B cell (primary cell): ENCODE data around the gene LRSAM1. TPM values are rescaled to one million over a fixed set of nuclear protein-coding genes. Genes with fewer than 3 reads are reported as not detected.

ENCODE experiments used
- ATAC-seq: fragments of 200-7000 bp; cut with Tn5 transposase; one replicate; pipeline ENCODE4 v1.10.0; 2021; ENCODE audit warnings: low read depth, mild to moderate bottlenecking, moderate number of reproducible peaks, moderate library complexity
- CTCF ChIA-PET: fragments of 350-600 bp; sonication (Branson Sonifier 250); formaldehyde crosslinking; loops from one replicate; lab custom pipeline; 2021; ENCODE audit warnings: antibody characterized with exemption, inconsistent platforms; lab: Charles Lee
- POLR2A ChIA-PET: fragments of 350-600 bp; sonication (Branson Sonifier 250); formaldehyde crosslinking; loops from one replicate; lab custom pipeline; 2021; ENCODE audit warnings: antibody characterized with exemption; lab: Charles Lee
- DNase-seq: peaks from one replicate; pipeline ENCODE4 v3.0.0; 2013
- H2AFZ ChIP-seq: 2 replicates; pipeline ENCODE4 v1.6.1; 2012; ENCODE audit warnings: mild to moderate bottlenecking, low read depth, low read length; ENCODE audit not compliant: insufficient read depth, poor library complexity, severe bottlenecking
- H3K27ac ChIP-seq, 2 donors: 1 replicate in 1 of 2; 2 replicates in 1 of 2; pipeline ENCODE4 v1.5.1; 2012 to 2013; ENCODE audit warnings: low read length in 2 of 2, mild to moderate bottlenecking in 2 of 2, moderate library complexity in 1 of 2
- H3K27me3 ChIP-seq, 4 experiments: fragments of 200-600 bp in 1 of 4; sonication (generic) in 1 of 4; replicated peaks in 1 of 4; 1 replicate in 2 of 4; 2 replicates in 2 of 4; pipeline versions ENCODE4 v1.6.1 to v1.7.0; 2013 to 2016; ENCODE audit warnings: low read length in 3 of 4, mild to moderate bottlenecking in 2 of 4, mixed read lengths in 1 of 4, moderate library complexity in 1 of 4; ENCODE audit not compliant: insufficient read depth in 4 of 4, control insufficient read depth in 3 of 4; ENCODE audit errors: control extremely low read depth in 1 of 4
- H3K36me3 ChIP-seq, 2 experiments: replicated peaks in 1 of 2; 1 replicate in 1 of 2; 2 replicates in 1 of 2; pipeline versions ENCODE4 v1.6.1 to v1.7.1; 2013; ENCODE audit warnings: low read length in 1 of 2; ENCODE audit not compliant: insufficient read depth in 2 of 2, control insufficient read depth in 1 of 2; ENCODE audit errors: control extremely low read depth in 1 of 2, extremely low read depth in 1 of 2
- H3K4me1 ChIP-seq, 2 donors: fragments of 200-600 bp in 1 of 2; sonication (generic) in 1 of 2; 1 replicate in 1 of 2; 2 replicates in 1 of 2; pipeline versions ENCODE4 v1.5.1 to v1.6.1; 2013 to 2017; ENCODE audit warnings: low read length in 2 of 2; ENCODE audit not compliant: control insufficient read depth in 2 of 2, insufficient read depth in 2 of 2
- H3K4me2 ChIP-seq: replicated peaks from 2 replicates; pipeline ENCODE3; 2012; ENCODE audit warnings: mild to moderate bottlenecking, low read depth, low read length; ENCODE audit not compliant: poor library complexity, severe bottlenecking
- H3K4me3 ChIP-seq, 5 experiments: fragments of 200-600 bp in 1 of 5; sonication (generic) in 1 of 5; 1 replicate in 3 of 5; 2 replicates in 2 of 5; pipeline versions ENCODE4 v1.5.1 to v1.7.0; 2011 to 2016; ENCODE audit warnings: low read length in 4 of 5, mild to moderate bottlenecking in 4 of 5, low read depth in 2 of 5, control low read depth in 1 of 5, moderate library complexity in 1 of 5; ENCODE audit not compliant: insufficient read depth in 1 of 5; ENCODE audit errors: control extremely low read depth in 1 of 5, extremely low read depth in 1 of 5
- H3K79me2 ChIP-seq: fragments of 200-600 bp; sonication (generic); one replicate; pipeline ENCODE4 v1.6.0; 2016; ENCODE audit warnings: low read length; ENCODE audit not compliant: control insufficient read depth, insufficient read depth
- H3K9ac ChIP-seq: fragments of 200-600 bp; sonication (generic); 2 replicates; pipeline ENCODE4 v1.6.1; 2017; ENCODE audit warnings: mild to moderate bottlenecking, low read length, moderate library complexity
- H3K9me3 ChIP-seq, 3 donors: one replicate each; pipeline versions ENCODE4 v1.6.1 to v1.7.1; 2013; ENCODE audit warnings: low read length in 2 of 3; ENCODE audit not compliant: control insufficient read depth in 2 of 3, insufficient read depth in 1 of 3; ENCODE audit errors: control extremely low read depth in 1 of 3
- H4K20me1 ChIP-seq: 2 replicates; pipeline ENCODE4 v1.6.0; 2012; ENCODE audit warnings: mild to moderate bottlenecking, low read length; ENCODE audit not compliant: insufficient read depth, control insufficient read depth, poor library complexity, severe bottlenecking
- H3K27ac Mint-ChIP-seq: one replicate; pipeline ENCODE4 v1.8.0; 2021; ENCODE audit warnings: mixed read lengths
- H3K27me3 Mint-ChIP-seq: one replicate; pipeline ENCODE4 v1.8.0; 2021; ENCODE audit warnings: mixed read lengths
- H3K4me1 Mint-ChIP-seq: one replicate; pipeline ENCODE4 v1.8.0; 2021; ENCODE audit warnings: mixed read lengths
- H3K4me3 Mint-ChIP-seq: one replicate; pipeline ENCODE4 v1.8.0; 2021; ENCODE audit warnings: mixed read lengths
- H3K9me3 Mint-ChIP-seq: one replicate; pipeline ENCODE4 v1.8.0; 2022; ENCODE audit warnings: mixed read lengths; ENCODE audit not compliant: insufficient read depth
- CTCF ChIP-seq: fragments of 200-600 bp; IDR thresholded peaks from one replicate; pipeline ENCODE4 v1.8.0; 2022; ENCODE audit warnings: antibody characterized with exemption, mild to moderate bottlenecking
- EZH2 ChIP-seq: IDR thresholded peaks from 2 replicates; pipeline ENCODE4 v1.6.1; 2012; ENCODE audit warnings: borderline replicate concordance, low read depth, mild to moderate bottlenecking, moderate library complexity, low read length; ENCODE audit not compliant: insufficient read depth, poor library complexity, severe bottlenecking
- WGBS: methylation state at CpG from one replicate; pipeline ENCODE4 v1.1.5; 2013; ENCODE audit warnings: missing lambda C conversion rate; ENCODE audit not compliant: insufficient coverage; 5-methylcytosine and 5-hydroxymethylcytosine counted together
- intact Hi-C: fragments of 100-400 bp; cut with micrococcal nuclease; formaldehyde crosslinking; loops from one replicate; pipeline ENCODE4 v1.10.0; 2022
- polyA plus RNA-seq: library from polyadenylated mRNA; depleted of rRNA; stranded (reverse); fragments of >200 nt; gene quantifications from 2 replicates; pipeline ENCODE4 v1.2.3, GENCODE V29; 2012
- total RNA-seq, 2 donors: library from RNA; stranded (reverse); fragments of 120-200 nt in 1 of 2; gene quantifications; 1 replicate in 1 of 2; 2 replicates in 1 of 2; pipeline versions ENCODE4 v1.2.3 to v1.2.4, GENCODE V29; 2013 to 2022

LRSAM1 gene
- total and polyA plus RNA-seq, 2 donors (not counting 1 experiment from before 2014, with no cell fraction given), result 30.6 to 39.8 TPM

- Histone ChIP-seq H2AFZ (no peak overlapping the region), H3K4me3 (no peak overlapping the region), H3K79me2 (no peaks in the 10 kb centered on the region), H3K27me3 (no peaks in the 10 kb centered on the region), H3K4me2 (no peak overlapping the region), H3K36me3 (no peaks in the 10 kb centered on the region), H3K4me1 (no peaks in the 10 kb centered on the region), H4K20me1 (no peaks in the 10 kb centered on the region), H3K27ac (no peak overlapping the region), H3K9ac (no peak overlapping the region), H3K9me3 (peaks cover 0 to 57% (median 30%) of the 10 kb centered on the region in 3 donors)
- H3K4me1 Mint-ChIP-seq, result peaks cover 3% of the 10 kb centered on the region
- H3K27me3 Mint-ChIP-seq, result no peaks in the 10 kb centered on the region
- intact Hi-C loops, result no loop called here
- WGBS, result 80% methylated on average over 5 of the region's 5 CpGs
- no peak overlapping the region for H3K4me3 Mint-ChIP-seq
- H3K27ac Mint-ChIP-seq, result no peak overlapping the region
- POLR2A ChIA-PET, result no interaction called here
- no peak for DNase-seq
- H3K9me3 Mint-ChIP-seq, result no peaks in the 10 kb centered on the region
- CTCF ChIA-PET, result interaction anchor here (0.6 kb wide), 1 partner anchor 18 kb away, joined by 3 read pairs; no protein-coding TSS in a partner anchor
- ATAC-seq, result no peak
- TF ChIP-seq EZH2 (no peak), CTCF (no peak)
These were observed 70.6 kb downstream of the LRSAM1 start for GRCh38 chr9:127521919-127522304.

GRCh38 chr9:127522727-127523126 is 71.4 kb downstream of the LRSAM1 start:
- no peak overlapping the region for H3K27ac ChIP-seq
- no peak overlapping the region for H2AFZ ChIP-seq
- H3K4me3 Mint-ChIP-seq, result no peak overlapping the region
- no peaks in the 10 kb centered on the region for H4K20me1 ChIP-seq
- H3K27ac Mint-ChIP-seq, result no peak overlapping the region
- no peak overlapping the region for H3K9ac ChIP-seq
- DNase-seq (no peak), ATAC-seq (no peak)
- H3K79me2 ChIP-seq, result no peaks in the 10 kb centered on the region
- peaks cover 0 to 58% (median 30%) of the 10 kb centered on the region in 3 donors for H3K9me3 ChIP-seq
- no peaks in the 10 kb centered on the region for H3K4me1 ChIP-seq
- CTCF ChIA-PET, result no interaction called here
- H3K4me1 Mint-ChIP-seq, result peaks cover 3% of the 10 kb centered on the region
- H3K36me3 ChIP-seq, result no peaks in the 10 kb centered on the region
- intact Hi-C loops, result no loop called here
- POLR2A ChIA-PET, result no interaction called here
- no peak overlapping the region for H3K4me2 ChIP-seq
- TF ChIP-seq EZH2 (no peak), CTCF (no peak)
- H3K4me3 ChIP-seq, result no peak overlapping the region
- no peaks in the 10 kb centered on the region for H3K27me3 Mint-ChIP-seq
- no peaks in the 10 kb centered on the region for H3K27me3 ChIP-seq
- 86% methylated on average over 1 of the region's 2 CpGs for WGBS
- H3K9me3 Mint-ChIP-seq, result no peaks in the 10 kb centered on the region
